Measurements from ENCODE around the gene BASP1.
"Not testable (repeated sequence)": the region's sequence is repeated elsewhere in the genome, so short reads cannot be mapped to it uniquely, and the experiment has no call there.

The BASP1 gene

GRCh38 chr5:17256171-17256570 lies 38.7 kb downstream of the BASP1 start:
- DNase-seq (ENCODE audit: low read depth) = no peak

- no peak for DNase-seq (ENCODE audit: low read depth)
Measured at GRCh38 chr5:17256839-17257238, 39.4 kb downstream of the BASP1 start.

- DNase-seq (ENCODE audit: low read depth) = no peak
Measured at GRCh38 chr5:17257705-17258273, 40.4 kb downstream of the BASP1 start.

- no peak for DNase-seq (ENCODE audit: low read depth)
Measured at GRCh38 chr5:17258431-17258830, 41.0 kb downstream of the BASP1 start.

- DNase-seq (ENCODE audit: low read depth) = not testable (repeated sequence)
Measured at GRCh38 chr5:17259012-17259411, 41.6 kb downstream of the BASP1 start.

GRCh38 chr5:17259630-17260257 lies 42.3 kb downstream of the BASP1 start:
- no peak for DNase-seq (ENCODE audit: low read depth)

GRCh38 chr5:17260549-17260948 lies 43.1 kb downstream of the BASP1 start:
- no peak for DNase-seq (ENCODE audit: low read depth)

- DNase-seq (ENCODE audit: low read depth) = no peak
Measured at GRCh38 chr5:17261075-17261474, 43.6 kb downstream of the BASP1 start.

- DNase-seq (ENCODE audit: low read depth) = no peak
Measured at GRCh38 chr5:17265041-17265440, 47.6 kb downstream of the BASP1 start.

- no peak for DNase-seq (ENCODE audit: low read depth)
Measured at GRCh38 chr5:17267106-17267505, 49.7 kb downstream of the BASP1 start.

- no peak for DNase-seq (ENCODE audit: low read depth)
Measured at GRCh38 chr5:17269201-17269600, 51.8 kb downstream of the BASP1 start.

- DNase-seq (ENCODE audit: low read depth) = no peak
Measured at GRCh38 chr5:17272111-17272510, 54.7 kb downstream of the BASP1 start.

GRCh38 chr5:17275289-17276158 lies 58.1 kb downstream of the BASP1 start:
- no peak for DNase-seq (ENCODE audit: low read depth)

- DNase-seq (ENCODE audit: low read depth) = no peak
Measured at GRCh38 chr5:17276445-17276844, 59.0 kb downstream of the BASP1 start.

- DNase-seq (ENCODE audit: low read depth) = no peak
Measured at GRCh38 chr5:17277907-17278306, 60.5 kb downstream of the BASP1 start.

GRCh38 chr5:17278931-17279330 lies 61.5 kb downstream of the BASP1 start:
- no peak for DNase-seq (ENCODE audit: low read depth)

GRCh38 chr5:17279487-17279886 lies 62.1 kb downstream of the BASP1 start:
- no peak for DNase-seq (ENCODE audit: low read depth)

- no peak for DNase-seq (ENCODE audit: low read depth)
Measured at GRCh38 chr5:17282283-17283120, 65.1 kb downstream of the BASP1 start.

GRCh38 chr5:17283121-17283415 lies 65.6 kb downstream of the BASP1 start:
- DNase-seq (ENCODE audit: low read depth) = no peak

- DNase-seq (ENCODE audit: low read depth) = no peak
Measured at GRCh38 chr5:17287501-17288155, 70.2 kb downstream of the BASP1 start.

- DNase-seq (ENCODE audit: low read depth) = no peak
Measured at GRCh38 chr5:17288570-17288969, 71.1 kb downstream of the BASP1 start.

All from stimulated activated CD8-positive, alpha-beta memory T cell treated with anti-CD3 and anti-CD28 coated beads, Interleukin-4, amount 100 ng/mL, for 24 hours (primary cell).